Lower lobe of right lung (tissue), 2 donors: ENCODE results near the gene UIMC1. TPM values are rescaled to one million over a fixed set of nuclear protein-coding genes. Genes with fewer than 3 reads are reported as not detected.

Source experiments
- ATAC-seq, 2 donors: fragments of 200-7000 bp; cut with Tn5 transposase; one replicate each; pipeline ENCODE4 v1.9.1; 2020 to 2022; ENCODE audit warnings: mild to moderate bottlenecking in 2 of 2, moderate library complexity in 2 of 2
- DNase-seq: peaks from one replicate; pipeline ENCODE4 v3.0.0-alpha.2; 2020
- H3K27ac ChIP-seq: fragments of 200-600 bp; one replicate; pipeline ENCODE4 v1.8.0; 2022
- H3K27me3 ChIP-seq: fragments of 200-600 bp; one replicate; pipeline ENCODE4 v1.8.0; 2022; ENCODE audit warnings: low read depth
- H3K36me3 ChIP-seq: fragments of 200-600 bp; one replicate; pipeline ENCODE4 v1.8.0; 2022; ENCODE audit warnings: mild to moderate bottlenecking
- H3K4me1 ChIP-seq: fragments of 200-600 bp; one replicate; pipeline ENCODE4 v1.8.0; 2022
- H3K4me3 ChIP-seq: fragments of 200-600 bp; one replicate; pipeline ENCODE4 v1.8.0; 2022; ENCODE audit warnings: mild to moderate bottlenecking
- H3K9me3 ChIP-seq: fragments of 200-600 bp; one replicate; pipeline ENCODE4 v1.8.0; 2022
- CTCF ChIP-seq: fragments of 200-600 bp; IDR thresholded peaks from one replicate; pipeline ENCODE4 v1.8.0; 2022; ENCODE audit warnings: antibody characterized with exemption, mild to moderate bottlenecking
- intact Hi-C: fragments of 100-400 bp; cut with DNase I; formaldehyde crosslinking; loops from one replicate; pipeline ENCODE4 v1.11.0; 2022
- total RNA-seq: library from RNA; stranded (reverse); fragmentation: NEBNext Ultra II Directional; extraction: Animal tissue kit (Norgen Biotek cat#: 25700); gene quantifications from one replicate; pipeline ENCODE4 v1.2.1, GENCODE V29; 2021
- donor health status: DM: no; HTN: yes; CAD: no; lungs with severe emphysema.

Gene UIMC1
- total RNA-seq, 1 donor from 2014 or later, result 39.1 TPM

DNA sequence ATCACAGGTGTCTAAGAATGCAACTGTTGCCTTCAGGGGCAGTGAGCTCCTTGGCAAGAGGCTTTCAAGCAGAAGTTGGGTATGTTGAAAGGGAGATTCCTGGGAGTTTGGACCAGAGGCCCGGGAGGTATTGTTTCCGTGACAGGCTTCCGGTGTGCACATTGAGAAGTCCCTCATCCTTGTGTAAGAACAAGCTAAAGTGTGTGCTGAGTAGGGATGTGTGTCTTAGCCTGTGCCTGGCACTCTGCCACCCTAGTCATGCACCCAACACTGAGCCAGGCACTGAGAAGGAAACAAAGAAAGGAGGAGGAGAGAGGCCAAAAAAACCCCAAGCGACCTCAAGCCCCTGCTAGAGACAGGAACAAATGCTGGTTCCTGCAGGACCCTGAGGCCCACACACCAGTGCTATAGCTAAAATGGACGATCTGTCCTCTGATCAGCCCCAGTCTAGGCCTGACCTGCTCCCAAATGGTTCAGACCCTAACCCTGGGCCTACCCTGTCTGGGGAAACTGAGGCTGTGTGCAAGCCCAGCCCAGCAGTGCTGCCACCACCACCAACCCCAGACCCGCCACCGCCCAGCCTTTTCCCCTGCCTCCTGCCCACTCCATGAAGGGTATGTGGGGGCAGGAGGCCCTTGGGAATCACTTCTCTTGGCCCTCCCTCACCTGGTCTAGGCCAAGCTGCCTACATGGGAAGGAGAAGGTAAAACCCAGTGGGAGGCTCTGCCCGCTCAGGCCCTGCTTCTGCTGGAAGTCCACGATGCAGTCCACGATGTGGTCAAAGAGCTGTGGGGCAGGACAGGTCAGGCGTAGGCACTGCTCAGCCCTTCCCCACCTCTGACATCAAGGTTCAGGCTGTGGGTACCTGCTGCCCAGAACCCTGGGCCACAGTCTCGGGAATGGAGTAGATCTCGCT is 120.0 kb downstream of the UIMC1 start:
- no peak overlapping the region for H3K27ac ChIP-seq
- no peak for TF ChIP-seq CTCF
- intact Hi-C loops, result no loop called here
- H3K4me1 ChIP-seq, result no peaks in the 10 kb centered on the region
- H3K27me3 ChIP-seq, result no peaks in the 10 kb centered on the region
- DNase-seq (peak; percentile 27), ATAC-seq (no peak)
- no peaks in the 10 kb centered on the region for H3K36me3 ChIP-seq
- no peaks in the 10 kb centered on the region for H3K9me3 ChIP-seq
- H3K4me3 ChIP-seq, result no peak overlapping the region

GRCh38 chr5:176884571-176884890 is 122.0 kb downstream of the UIMC1 start:
- no peak for ATAC-seq
- no peak for TF ChIP-seq CTCF
- Histone ChIP-seq H3K4me3 (no peak overlapping the region), H3K27ac (no peak overlapping the region), H3K9me3 (no peaks in the 10 kb centered on the region), H3K36me3 (no peaks in the 10 kb centered on the region), H3K4me1 (no peaks in the 10 kb centered on the region), H3K27me3 (peaks cover 3% of the 10 kb centered on the region)
- intact Hi-C loops, result no loop called here
- DNase-seq, result peak; percentile 9

- TF ChIP-seq CTCF, result no peak
- DNase-seq (peak; percentile 32), ATAC-seq (no peak)
- Histone ChIP-seq H3K4me1 (no peaks in the 10 kb centered on the region), H3K4me3 (no peak overlapping the region), H3K36me3 (no peaks in the 10 kb centered on the region), H3K27me3 (peaks cover 7% of the 10 kb centered on the region), H3K9me3 (no peaks in the 10 kb centered on the region), H3K27ac (no peak overlapping the region)
- intact Hi-C loops, result no loop called here
These were observed 122.6 kb downstream of the UIMC1 start for GRCh38 chr5:176883700-176884570.

DNA sequence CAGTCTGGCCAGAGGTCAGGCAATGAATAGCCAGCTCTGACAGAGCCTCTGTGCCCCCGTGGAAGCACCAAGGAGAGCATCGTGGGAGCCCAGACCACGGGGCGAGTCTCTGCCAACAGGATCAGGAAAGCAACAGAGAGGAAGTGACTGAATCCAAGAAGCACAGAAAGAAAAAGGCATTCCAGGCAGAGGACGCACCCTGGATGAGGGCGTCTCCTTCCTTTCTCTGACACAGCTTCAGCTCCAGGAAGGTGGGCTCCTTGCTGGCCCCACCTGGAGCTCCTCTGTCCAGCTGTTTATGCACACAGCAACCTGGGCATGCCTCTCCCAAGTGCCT is 124.0 kb downstream of the UIMC1 start:
- Histone ChIP-seq H3K27me3 (peaks cover 15% of the 10 kb centered on the region), H3K36me3 (no peaks in the 10 kb centered on the region), H3K27ac (no peak overlapping the region), H3K4me1 (no peaks in the 10 kb centered on the region), H3K9me3 (no peaks in the 10 kb centered on the region), H3K4me3 (no peak overlapping the region)
- DNase-seq (no peak), ATAC-seq (no peak)
- no peak for TF ChIP-seq CTCF
- intact Hi-C loops, result no loop called here

GRCh38 chr5:176881816-176882566 is 124.6 kb downstream of the UIMC1 start:
- H3K4me1 ChIP-seq, result no peaks in the 10 kb centered on the region
- intact Hi-C loops, result no loop called here
- H3K9me3 ChIP-seq, result no peaks in the 10 kb centered on the region
- DNase-seq, result peak; percentile 34
- TF ChIP-seq CTCF, result no peak
- H3K27ac ChIP-seq, result no peak overlapping the region
- ATAC-seq, result no peak
- H3K36me3 ChIP-seq, result no peaks in the 10 kb centered on the region
- no peak overlapping the region for H3K4me3 ChIP-seq
- peaks cover 21% of the 10 kb centered on the region for H3K27me3 ChIP-seq
